Subcutaneous abdominal adipose tissue (tissue), 5 donors: ENCODE results near the gene PTPN13.

Experiments
- H3K27ac ChIP-seq: one replicate; pipeline ENCODE4 v1.7.0; 2013; ENCODE audit warnings: low read depth, mild to moderate bottlenecking, inconsistent platforms, low read length, moderate library complexity
- H3K27me3 ChIP-seq, 5 donors: one replicate each; pipeline ENCODE4 v1.7.0; 2013; ENCODE audit warnings: low read length in 5 of 5, inconsistent platforms in 1 of 5; ENCODE audit not compliant: control insufficient read depth in 5 of 5, insufficient read depth in 4 of 5
- H3K36me3 ChIP-seq, 5 donors: one replicate each; pipeline ENCODE4 v1.7.0; 2013; ENCODE audit warnings: low read length in 5 of 5; ENCODE audit not compliant: control insufficient read depth in 5 of 5, insufficient read depth in 5 of 5
- H3K4me1 ChIP-seq, 5 donors: one replicate each; pipeline ENCODE4 v1.7.0; 2013; ENCODE audit warnings: low read length in 5 of 5, mild to moderate bottlenecking in 3 of 5, moderate library complexity in 1 of 5; ENCODE audit not compliant: control insufficient read depth in 5 of 5, insufficient read depth in 5 of 5
- H3K4me3 ChIP-seq, 5 donors: one replicate each; pipeline ENCODE4 v1.7.0; 2013; ENCODE audit warnings: low read length in 5 of 5, low read depth in 1 of 5
- H3K9ac ChIP-seq, 5 donors: one replicate each; pipeline ENCODE4 v1.7.0; 2013; ENCODE audit warnings: low read length in 5 of 5, mild to moderate bottlenecking in 4 of 5, moderate library complexity in 3 of 5
- H3K9me3 ChIP-seq, 5 donors: one replicate each; pipeline ENCODE4 v1.7.0; 2013; ENCODE audit warnings: low read length in 5 of 5; ENCODE audit not compliant: control insufficient read depth in 5 of 5
- donor health status: healthy.
- donor health status: healthy.
- donor health status: healthy.
- donor health status: healthy.
- donor health status: healthy.

Gene PTPN13

DNA sequence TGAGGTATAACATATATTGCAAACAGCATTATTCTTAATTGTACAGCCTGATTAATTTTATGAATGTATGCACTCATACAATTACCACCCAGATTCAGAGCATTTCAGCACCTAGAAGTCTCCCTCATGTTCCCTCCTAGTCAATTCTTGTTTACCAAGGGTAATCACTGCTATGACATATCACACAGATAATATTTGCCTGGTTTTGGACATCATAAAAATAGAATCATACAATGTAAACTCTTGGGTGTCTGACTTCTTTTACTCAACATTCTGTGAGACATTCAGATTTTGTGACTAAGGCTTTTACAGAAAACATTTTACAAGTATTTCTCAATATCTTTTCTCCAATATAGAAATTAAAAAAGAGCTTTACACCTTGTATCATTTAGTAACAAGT, 66.9 kb downstream of the PTPN13 start:
- H3K27ac ChIP-seq: no peak overlapping the region
- no peaks in the 10 kb centered on the region for H3K36me3 ChIP-seq
- H3K9ac ChIP-seq: no peak overlapping the region

GRCh38 chr4:86661418-86661817, 67.3 kb downstream of the PTPN13 start:
- H3K36me3 ChIP-seq: no peaks in the 10 kb centered on the region
- H3K9ac ChIP-seq: no peak overlapping the region
- no peaks in the 10 kb centered on the region for H3K27me3 ChIP-seq
- H3K4me1 ChIP-seq: no peaks in the 10 kb centered on the region
- peaks cover 0 to 5% (median 0%) of the 10 kb centered on the region in 5 donors for H3K9me3 ChIP-seq
- no peak overlapping the region for H3K4me3 ChIP-seq
- H3K27ac ChIP-seq: no peak overlapping the region

More for the DNA sequence above, 66.9 kb downstream of the PTPN13 start:
- Histone ChIP-seq H3K4me3 (no peak overlapping the region), H3K27me3 (no peaks in the 10 kb centered on the region), H3K4me1 (no peaks in the 10 kb centered on the region), H3K9me3 (peaks cover 0 to 5% (median 0%) of the 10 kb centered on the region in 5 donors)

DNA sequence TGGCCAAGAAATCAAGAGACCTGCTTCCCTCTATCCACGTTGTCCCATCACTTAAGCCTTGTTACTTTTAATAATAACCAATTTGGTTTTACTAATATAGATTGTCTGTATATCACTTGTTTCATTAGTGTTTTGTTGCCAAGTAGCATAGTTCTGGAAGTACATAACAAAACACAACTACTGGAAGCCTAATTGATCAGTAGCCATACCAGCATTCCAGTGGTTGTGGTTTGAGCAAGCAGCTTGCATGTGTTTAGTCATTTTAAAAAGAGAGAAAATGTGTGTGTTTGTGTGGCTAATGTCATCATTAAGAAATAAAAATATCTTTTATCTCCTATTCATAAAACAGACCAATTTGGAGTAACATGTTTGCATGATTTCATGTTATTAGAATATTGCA, 70.8 kb downstream of the PTPN13 start:
- H3K4me3 ChIP-seq: no peak overlapping the region
- H3K36me3 ChIP-seq: no peaks in the 10 kb centered on the region
- no peaks in the 10 kb centered on the region for H3K9me3 ChIP-seq
- no peaks in the 10 kb centered on the region for H3K4me1 ChIP-seq
- no peaks in the 10 kb centered on the region for H3K27me3 ChIP-seq
- H3K27ac ChIP-seq: no peak overlapping the region
- H3K9ac ChIP-seq: no peak overlapping the region

DNA sequence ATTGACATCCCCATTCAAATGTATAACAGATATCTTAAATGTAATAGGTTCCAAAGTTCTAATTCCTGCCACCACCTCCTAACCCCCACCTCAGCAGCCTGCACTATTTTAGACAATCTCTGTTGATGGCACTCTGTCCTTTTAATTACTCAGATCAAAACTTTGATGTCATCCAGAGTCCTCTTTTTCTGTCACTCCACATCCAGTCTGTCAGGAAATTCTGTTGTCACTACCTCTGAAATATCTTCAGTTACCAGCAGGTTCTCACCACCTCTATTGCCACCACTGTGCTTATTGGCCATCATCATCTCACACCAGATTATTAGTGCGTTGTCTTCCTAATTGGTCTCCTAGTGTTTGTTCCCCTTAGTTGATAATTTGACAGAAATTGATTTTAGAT, 76.2 kb downstream of the PTPN13 start:
- H3K27ac ChIP-seq: no peak overlapping the region
- no peaks in the 10 kb centered on the region for H3K27me3 ChIP-seq
- peaks cover 0 to 6% (median 0%) of the 10 kb centered on the region in 5 donors for H3K36me3 ChIP-seq
- H3K9me3 ChIP-seq: no peaks in the 10 kb centered on the region
- H3K9ac ChIP-seq: no peak overlapping the region
- peaks cover 0 to 2% (median 0%) of the 10 kb centered on the region in 5 donors for H3K4me1 ChIP-seq
- H3K4me3 ChIP-seq: no peak overlapping the region

DNA sequence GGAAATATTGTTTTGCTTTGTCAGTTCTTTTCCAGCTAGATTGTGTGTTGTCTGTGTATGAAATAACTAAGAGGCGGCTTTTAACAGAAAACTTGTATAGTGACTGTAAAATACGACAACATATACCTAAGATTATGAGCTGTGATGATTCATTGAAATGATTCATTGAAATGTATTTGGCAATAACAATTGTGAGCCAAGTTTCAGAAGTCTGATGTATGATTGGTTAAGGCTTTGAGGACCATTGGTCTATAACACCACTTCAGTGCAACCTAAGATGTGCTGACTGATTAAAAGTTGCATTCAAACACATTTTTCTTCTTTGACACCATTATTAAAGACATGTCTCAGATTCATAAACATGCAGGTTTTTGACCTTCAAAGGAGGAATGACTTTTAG, 76.6 kb downstream of the PTPN13 start:
- Histone ChIP-seq H3K4me1 (peaks cover 0 to 2% (median 0%) of the 10 kb centered on the region in 5 donors), H3K4me3 (no peak overlapping the region), H3K9ac (no peak overlapping the region), H3K27me3 (no peaks in the 10 kb centered on the region), H3K9me3 (no peaks in the 10 kb centered on the region), H3K27ac (no peak overlapping the region), H3K36me3 (peaks cover 0 to 6% (median 0%) of the 10 kb centered on the region in 5 donors)

DNA sequence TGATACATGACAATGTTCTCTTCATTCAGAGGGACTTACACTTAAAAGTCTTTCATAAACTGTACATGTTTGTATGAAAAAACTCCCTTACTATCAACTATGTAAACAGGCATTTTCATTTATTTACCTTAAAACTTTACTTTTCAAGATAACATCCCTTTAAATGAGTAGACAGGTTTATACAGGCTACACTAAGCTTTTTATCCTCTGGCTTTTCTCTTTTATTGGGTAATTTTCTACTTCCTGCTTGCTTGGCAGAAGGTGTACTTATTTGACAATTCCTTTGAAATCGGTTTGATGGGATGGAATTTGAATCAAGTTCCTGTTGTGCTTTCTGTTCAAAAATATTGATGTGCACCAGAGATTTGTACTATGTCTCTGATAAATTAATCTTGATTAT, 81.4 kb downstream of the PTPN13 start:
- no peaks in the 10 kb centered on the region for H3K4me1 ChIP-seq
- no peak overlapping the region for H3K27ac ChIP-seq
- no peaks in the 10 kb centered on the region for H3K27me3 ChIP-seq
- H3K4me3 ChIP-seq: no peak overlapping the region
- H3K36me3 ChIP-seq: peaks cover 0 to 6% (median 0%) of the 10 kb centered on the region in 5 donors
- no peak overlapping the region for H3K9ac ChIP-seq
- no peaks in the 10 kb centered on the region for H3K9me3 ChIP-seq

GRCh38 chr4:86678796-86679195, 84.7 kb downstream of the PTPN13 start:
- no peaks in the 10 kb centered on the region for H3K27me3 ChIP-seq
- H3K9ac ChIP-seq: no peak overlapping the region
- no peak overlapping the region for H3K4me3 ChIP-seq
- H3K36me3 ChIP-seq: peaks cover 0 to 2% (median 0%) of the 10 kb centered on the region in 5 donors
- no peak overlapping the region for H3K27ac ChIP-seq
- no peaks in the 10 kb centered on the region for H3K9me3 ChIP-seq
- H3K4me1 ChIP-seq: no peaks in the 10 kb centered on the region

- H3K36me3 ChIP-seq: peaks cover 0 to 2% (median 0%) of the 10 kb centered on the region in 5 donors
- H3K27me3 ChIP-seq: no peaks in the 10 kb centered on the region
- no peak overlapping the region for H3K4me3 ChIP-seq
- no peak overlapping the region for H3K27ac ChIP-seq
- no peak overlapping the region for H3K9ac ChIP-seq
- no peaks in the 10 kb centered on the region for H3K4me1 ChIP-seq
- no peaks in the 10 kb centered on the region for H3K9me3 ChIP-seq
Observed at GRCh38 chr4:86679441-86679840, 85.3 kb downstream of the PTPN13 start.

DNA sequence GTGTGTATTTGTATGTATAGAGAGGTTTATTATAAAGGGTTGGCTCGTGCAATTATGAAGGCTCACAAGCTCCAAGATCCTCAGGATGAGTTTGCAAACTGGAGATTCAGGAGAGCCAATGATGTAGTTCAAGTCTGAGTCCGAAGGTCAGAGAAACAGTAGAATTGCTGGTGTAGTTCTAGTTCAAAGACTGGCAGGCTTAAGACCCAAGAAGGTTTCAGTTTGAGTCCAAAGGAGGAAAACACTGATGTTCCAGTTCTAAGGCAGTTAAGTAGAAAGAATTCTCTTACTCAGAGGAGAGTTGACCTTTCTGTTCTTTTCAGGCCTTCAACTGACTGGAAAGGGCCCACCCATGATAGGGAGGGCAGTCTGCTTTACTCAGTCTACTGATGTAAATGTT, 89.1 kb downstream of the PTPN13 start:
- H3K4me3 ChIP-seq: no peak overlapping the region
- H3K4me1 ChIP-seq: no peaks in the 10 kb centered on the region
- H3K27ac ChIP-seq: no peak overlapping the region
- H3K9me3 ChIP-seq: no peaks in the 10 kb centered on the region
- no peaks in the 10 kb centered on the region for H3K27me3 ChIP-seq
- no peak overlapping the region for H3K9ac ChIP-seq
- peaks cover 0 to 2% (median 0%) of the 10 kb centered on the region in 5 donors for H3K36me3 ChIP-seq

- Histone ChIP-seq H3K4me3 (no peak overlapping the region), H3K36me3 (peaks cover 0 to 2% (median 0%) of the 10 kb centered on the region in 5 donors), H3K27me3 (no peaks in the 10 kb centered on the region), H3K9me3 (no peaks in the 10 kb centered on the region), H3K27ac (no peak overlapping the region), H3K9ac (no peak overlapping the region), H3K4me1 (no peaks in the 10 kb centered on the region)
Observed at GRCh38 chr4:86683983-86684382, 89.9 kb downstream of the PTPN13 start.

GRCh38 chr4:86685401-86685800, 91.3 kb downstream of the PTPN13 start:
- Histone ChIP-seq H3K4me3 (no peak overlapping the region), H3K27me3 (no peaks in the 10 kb centered on the region), H3K4me1 (no peaks in the 10 kb centered on the region), H3K36me3 (peaks cover 0 to 5% (median 2%) of the 10 kb centered on the region in 5 donors), H3K9me3 (no peaks in the 10 kb centered on the region), H3K9ac (no peak overlapping the region), H3K27ac (no peak overlapping the region)
